Skin epidermis (tissue), 12 donors: ENCODE measurements around the gene RPP25L.

Source experiments
- H3K27ac ChIP-seq, 21 experiments: fragments of 200-600 bp; sonication (generic) in 11 of 21; one replicate each; pipeline ENCODE4 v1.5.0; 2020; ENCODE audit warnings: mild to moderate bottlenecking in 3 of 21, inconsistent platforms in 2 of 21, moderate library complexity in 2 of 21
- H3K4me3 ChIP-seq, 7 experiments: fragments of 200-600 bp; sonication (generic) in 2 of 7; one replicate each; pipeline ENCODE4 v1.5.0; 2020; ENCODE audit warnings: inconsistent platforms in 2 of 7, mild to moderate bottlenecking in 2 of 7, moderate library complexity in 1 of 7

The RPP25L gene, protein sequence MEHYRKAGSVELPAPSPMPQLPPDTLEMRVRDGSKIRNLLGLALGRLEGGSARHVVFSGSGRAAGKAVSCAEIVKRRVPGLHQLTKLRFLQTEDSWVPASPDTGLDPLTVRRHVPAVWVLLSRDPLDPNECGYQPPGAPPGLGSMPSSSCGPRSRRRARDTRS

DNA sequence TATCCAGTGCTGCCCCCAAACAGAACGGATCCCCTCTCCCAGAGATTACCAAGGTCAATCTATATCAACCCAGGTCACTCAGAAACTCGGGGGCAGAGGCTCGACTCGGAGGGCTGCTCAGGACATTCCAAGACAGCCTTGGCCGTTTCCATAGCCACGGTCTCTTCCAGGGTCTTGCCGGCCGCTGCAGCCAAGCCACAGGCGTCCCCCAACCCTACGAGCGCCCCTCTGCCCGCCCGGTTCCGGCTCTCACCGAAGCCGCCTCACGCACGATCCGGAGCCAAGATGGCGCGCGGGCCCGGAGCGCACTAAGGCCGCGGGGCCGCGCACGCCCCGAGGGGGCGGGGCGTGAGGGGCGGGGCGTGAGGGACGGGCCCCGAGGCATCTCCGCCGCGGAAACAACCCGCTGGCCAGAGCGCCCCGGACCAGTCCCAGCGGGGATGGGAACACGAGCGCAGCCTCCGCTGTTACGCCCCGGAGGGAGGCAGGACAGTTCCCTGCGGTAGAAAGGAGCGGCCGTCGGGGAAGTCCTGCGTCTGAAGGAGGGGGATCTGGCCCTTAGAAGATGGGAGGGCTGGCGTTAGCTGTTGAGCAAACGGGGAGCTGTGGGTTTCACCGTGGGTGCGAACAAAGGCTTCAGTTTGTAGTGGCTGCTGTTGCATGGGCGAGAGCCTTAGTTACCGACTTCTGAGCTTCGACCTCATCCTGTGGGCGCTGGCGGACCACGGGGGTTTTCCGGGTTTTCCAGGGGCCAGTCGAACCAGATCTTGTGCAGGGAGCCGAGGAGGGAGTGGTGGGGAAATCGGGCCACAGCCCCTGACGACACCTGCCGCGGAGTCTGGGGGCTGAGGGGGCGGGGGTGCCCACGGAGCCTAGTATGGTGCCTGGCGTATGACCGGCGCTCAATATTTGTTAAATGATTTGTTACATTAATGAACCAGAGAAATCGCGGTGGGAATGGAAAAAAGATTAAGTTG lies at the start of gene RPP25L:
TSS of gene RPP25L (minus strand) at position 287 of the 977 bp plus-strand sequence. CDS start 801 bp downstream, outside the sequence.
- H3K27ac ChIP-seq = peak within 1 kb of the TSS; percentile 45 to 97 (median 87)
- peak within 1 kb of the TSS; percentile 50 to 77 (median 60) for H3K4me3 ChIP-seq

DNA sequence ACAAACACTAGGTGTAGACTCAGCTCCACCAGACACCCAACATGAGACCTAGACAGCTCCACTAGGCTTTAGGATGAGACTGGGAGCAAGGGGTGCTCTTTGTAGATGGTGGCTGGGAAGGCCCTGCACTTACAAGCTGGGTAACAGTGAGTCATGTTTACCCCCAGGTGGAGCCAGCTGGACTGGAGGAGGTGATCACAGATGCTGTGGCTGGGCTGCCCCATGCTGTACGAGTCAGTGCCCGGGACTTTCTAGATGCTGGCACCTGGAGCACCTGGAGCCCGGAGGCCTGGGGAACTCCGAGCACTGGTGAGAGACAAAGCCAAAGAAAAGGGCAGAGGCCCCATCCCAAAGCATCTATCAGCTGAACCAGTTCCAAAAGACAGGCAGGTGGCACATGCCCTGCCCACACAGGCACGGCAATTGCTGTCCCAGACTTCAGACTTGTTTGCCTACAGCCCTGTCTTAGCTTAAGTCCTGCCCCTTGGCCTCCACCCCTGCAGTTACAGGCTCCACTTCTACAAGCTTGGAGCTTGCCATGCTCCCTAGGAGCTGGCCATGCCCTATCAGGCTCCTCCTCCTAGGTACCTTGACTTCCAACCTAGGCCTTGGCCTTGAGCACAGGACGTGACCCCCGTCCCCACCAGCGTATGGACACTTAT lies 47.8 kb upstream of the RPP25L start:
- H3K4me3 ChIP-seq = no peak overlapping the region
- peak overlapping the region in 14 of 21 experiments; percentile 2 to 97 (median 64) for H3K27ac ChIP-seq

DNA sequence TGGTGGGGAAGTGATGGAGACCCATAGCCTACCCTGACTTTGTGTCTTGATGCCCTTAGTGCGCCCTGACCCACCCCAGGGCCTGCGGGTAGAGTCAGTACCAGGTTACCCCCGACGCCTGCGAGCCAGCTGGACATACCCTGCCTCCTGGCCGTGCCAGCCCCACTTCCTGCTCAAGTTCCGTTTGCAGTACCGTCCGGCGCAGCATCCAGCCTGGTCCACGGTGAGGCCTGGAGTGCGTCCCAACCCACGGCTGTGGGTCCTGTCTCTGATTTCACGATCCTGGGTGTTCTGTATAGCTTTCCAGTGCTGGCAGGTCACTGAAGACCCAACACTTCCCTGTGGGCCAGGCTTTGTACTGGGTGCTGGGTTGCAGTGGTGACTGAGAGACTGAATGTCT lies 46.6 kb upstream of the RPP25L start:
- Histone ChIP-seq H3K4me3 (no peak overlapping the region), H3K27ac (peak overlapping the region in 2 of 21 experiments; percentile 14 to 57)

DNA sequence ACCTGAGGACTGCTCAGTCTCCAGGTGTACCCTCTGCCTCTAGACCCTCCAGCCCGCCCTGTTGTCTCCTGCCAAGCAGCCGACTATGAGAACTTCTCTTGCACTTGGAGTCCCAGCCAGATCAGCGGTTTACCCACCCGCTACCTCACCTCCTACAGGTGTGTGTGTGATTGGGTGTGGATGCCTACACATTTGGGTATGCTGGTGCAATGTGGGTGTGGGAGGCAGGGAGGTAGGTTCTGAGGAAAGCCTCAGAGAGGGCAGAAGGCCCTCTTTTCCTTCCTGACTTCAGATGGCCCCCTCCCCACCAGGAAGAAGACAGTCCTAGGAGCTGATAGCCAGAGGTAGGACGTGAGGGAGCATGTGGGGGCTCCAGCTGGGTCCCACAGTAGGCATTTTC lies 45.1 kb upstream of the RPP25L start:
- H3K27ac ChIP-seq = peak overlapping the region in 4 of 21 experiments; percentile 21 to 57 (median 28)
- H3K4me3 ChIP-seq = no peak overlapping the region

DNA sequence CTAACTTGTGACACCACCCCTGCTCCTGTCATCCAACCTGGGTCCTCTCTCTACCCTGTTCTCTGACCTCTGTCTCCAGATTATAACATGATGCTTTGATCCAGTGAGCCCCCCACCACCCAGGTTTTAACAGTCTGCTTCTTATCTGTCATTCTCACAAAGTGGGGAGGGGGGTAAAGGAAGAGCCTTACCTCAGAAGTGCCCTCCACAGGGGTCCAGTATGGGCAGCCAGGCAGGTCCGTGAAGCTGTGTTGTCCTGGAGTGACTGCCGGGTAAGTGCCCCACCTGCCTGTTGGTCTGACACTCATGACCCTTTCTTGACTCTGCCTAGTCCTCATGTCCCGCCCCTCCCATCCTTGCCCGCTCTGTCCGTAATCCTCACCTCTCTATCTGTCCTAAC lies 43.5 kb upstream of the RPP25L start:
- H3K27ac ChIP-seq = peak overlapping the region in 13 of 21 experiments; percentile 7 to 86 (median 79)
- peak overlapping the region in 1 of 7 experiments; percentile 10 for H3K4me3 ChIP-seq

DNA sequence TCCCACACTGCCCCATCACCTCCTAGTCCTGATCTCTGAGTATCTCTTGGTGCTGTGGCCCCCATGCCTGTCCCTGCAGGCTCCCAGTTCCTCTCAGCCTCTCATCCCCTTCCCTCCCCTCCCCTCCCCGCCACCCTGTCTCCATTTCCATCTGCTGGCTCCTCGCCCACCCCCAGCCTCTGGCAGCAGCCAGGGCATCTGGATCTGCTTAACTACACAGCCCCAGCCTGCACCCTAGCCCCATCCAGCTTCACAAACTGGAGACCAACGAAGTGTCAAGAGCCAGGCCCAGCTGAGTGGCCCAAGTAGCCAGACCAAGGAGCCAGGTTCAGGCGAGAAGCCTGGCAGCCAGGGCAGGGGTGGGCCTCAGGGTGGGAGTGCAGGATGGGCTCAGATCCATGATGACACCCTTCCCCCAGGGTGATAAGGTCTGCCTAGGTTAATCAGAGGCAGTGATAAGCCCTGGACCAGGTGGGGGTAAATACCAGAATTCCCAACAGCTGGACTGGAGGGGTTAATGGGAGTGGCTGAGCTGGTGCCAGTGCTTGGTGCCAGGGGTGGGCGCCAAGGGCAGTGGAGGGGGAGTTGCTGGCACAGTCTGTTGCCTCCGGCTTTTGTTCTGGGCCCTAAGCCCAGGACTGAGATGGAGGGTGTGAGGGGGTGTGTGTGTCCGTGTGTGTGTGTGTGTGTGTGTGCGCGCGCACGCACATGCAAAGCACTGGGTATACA lies 42.6 kb upstream of the RPP25L start:
- H3K27ac ChIP-seq = peak overlapping the region in 17 of 21 experiments; percentile 6 to 89 (median 75)
- H3K4me3 ChIP-seq = peak overlapping the region in 1 of 7 experiments; percentile 10

DNA sequence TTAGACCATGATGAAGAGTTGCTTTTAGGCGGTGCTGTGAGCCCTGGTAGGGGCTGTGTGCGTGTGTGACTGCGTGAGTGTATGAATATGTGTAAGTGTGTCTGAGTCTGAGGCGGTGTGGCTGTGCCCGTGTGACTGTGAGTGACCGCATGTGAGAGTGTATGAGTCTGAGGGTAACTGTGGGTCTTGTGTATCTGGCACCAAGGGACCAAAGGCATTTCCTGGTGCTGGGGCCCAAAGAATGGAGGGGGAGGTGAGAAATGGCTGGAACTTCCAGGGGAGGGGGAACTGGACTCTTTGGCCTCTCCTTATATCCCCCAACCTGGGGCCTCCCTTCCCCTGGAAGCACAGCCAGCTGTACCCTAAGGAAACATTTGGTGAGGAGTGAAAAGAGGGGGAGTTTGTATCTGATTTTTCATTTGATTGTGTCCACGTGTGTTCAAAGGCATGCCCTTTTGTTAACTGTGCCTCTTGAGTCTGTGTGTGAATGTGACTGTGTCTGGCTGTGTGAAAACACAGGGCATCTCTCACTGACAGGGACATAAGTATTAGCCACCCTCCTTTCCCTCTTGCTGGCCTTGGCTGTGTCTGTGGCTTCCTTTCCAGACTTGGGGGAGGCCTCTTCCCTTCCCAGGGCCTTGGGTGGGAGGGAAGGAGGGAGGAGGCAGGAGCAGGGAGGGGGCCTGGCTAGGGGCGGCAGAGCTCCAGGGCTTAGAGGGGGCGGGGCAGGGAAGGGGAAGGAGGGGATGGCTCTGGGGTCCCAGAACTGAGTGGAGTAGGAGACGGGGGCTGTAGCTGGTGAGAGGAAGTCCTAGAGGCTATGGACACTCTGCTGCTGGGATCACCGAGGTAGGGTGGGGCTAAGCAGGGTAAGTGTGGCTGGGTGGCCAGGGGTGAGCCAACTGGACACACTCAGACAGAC lies 41.5 kb upstream of the RPP25L start:
- Histone ChIP-seq H3K4me3 (peak overlapping the region in 1 of 7 experiments; percentile 39), H3K27ac (peak overlapping the region in 19 of 21 experiments; percentile 7 to 89 (median 74))

DNA sequence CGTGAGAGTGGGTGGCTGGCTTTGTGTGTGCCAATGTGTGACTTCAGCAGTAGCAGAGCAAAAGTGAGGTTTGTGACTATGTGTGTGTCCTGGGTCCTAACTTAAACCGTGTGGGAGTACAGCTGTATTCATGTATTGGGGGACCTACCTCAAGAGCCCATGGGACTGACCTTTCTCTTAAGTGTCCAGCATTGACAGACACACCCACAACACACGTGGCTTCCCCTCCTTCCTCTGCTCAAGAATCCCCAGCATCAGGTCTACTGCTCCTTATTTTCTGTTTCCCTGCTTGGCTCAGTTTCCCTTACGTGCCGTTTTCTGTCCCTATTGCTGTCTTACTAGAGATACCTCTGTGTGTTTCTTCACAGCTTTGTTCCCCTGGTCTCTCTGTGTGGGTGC lies 40.7 kb upstream of the RPP25L start:
- Histone ChIP-seq H3K27ac (peak overlapping the region in 18 of 21 experiments; percentile 27 to 89 (median 74)), H3K4me3 (peak overlapping the region in 5 of 7 experiments; percentile 14 to 39 (median 23))

DNA sequence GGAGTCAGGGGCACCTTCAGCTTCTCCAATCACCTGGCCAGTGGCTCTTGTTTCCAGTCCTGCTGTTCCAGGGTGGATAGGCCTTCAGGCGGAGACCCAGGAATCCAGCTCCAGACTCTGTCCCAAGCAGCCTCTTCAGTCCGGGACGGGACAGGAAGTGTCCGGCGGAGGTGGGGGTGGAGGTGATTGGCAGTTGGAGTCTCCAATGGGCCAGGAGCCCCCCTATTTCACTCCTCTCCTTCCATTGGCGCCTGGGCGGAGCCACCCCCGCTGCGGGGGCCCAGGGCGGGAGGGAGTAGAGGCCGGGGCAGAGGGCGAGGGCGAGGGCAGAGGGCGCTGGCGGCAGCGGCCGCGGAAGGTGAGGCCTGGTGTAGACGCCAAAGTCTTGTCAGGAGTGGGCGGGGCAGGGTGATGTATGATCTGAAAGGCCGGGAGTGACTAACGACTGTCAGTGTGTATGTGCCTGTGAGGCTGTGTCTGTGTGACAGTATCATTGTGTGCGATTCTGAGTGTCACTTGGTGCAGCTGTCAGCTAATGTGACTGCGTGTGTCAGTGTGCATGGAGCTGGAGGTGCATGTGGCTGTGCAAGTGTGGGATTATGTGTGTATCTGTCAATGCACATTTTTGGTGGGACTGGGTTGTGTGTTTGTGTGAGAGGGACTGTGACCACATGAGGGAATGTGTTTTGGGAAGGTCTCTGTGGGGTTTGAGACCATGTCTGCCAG lies 40.1 kb upstream of the RPP25L start, which contains the start of gene IL11RA:
TSS of gene IL11RA (plus strand) at position 310 of the 726 bp plus-strand sequence. CDS start 3,033 bp downstream, outside the sequence.
- Histone ChIP-seq H3K27ac (peak within 1 kb of the TSS in 19 of 21 experiments; percentile 29 to 89 (median 74)), H3K4me3 (peak within 1 kb of the TSS; percentile 6 to 39 (median 22))

DNA sequence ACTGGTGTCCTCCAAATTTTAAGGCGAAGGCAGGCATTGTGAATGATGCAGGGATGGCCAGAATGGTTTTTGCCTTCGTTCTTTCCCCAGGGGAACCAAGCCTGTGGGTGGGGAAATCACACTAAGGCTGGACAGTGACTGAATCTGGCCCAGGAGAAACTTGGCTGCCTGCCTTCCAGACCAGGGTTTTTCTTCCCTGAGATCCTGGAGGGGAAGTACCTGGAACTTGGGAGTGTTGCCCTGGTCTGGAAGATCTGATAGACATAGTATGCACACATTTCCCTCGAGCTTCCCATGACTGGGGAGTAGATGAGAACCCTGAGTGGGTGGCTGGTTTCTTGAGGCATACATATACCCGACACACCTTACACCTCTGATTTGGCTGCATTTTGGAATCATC lies 39.4 kb upstream of the RPP25L start:
- peak overlapping the region in 19 of 21 experiments; percentile 29 to 89 (median 74) for H3K27ac ChIP-seq
- H3K4me3 ChIP-seq = peak overlapping the region in 3 of 7 experiments; percentile 15 to 39 (median 25)

DNA sequence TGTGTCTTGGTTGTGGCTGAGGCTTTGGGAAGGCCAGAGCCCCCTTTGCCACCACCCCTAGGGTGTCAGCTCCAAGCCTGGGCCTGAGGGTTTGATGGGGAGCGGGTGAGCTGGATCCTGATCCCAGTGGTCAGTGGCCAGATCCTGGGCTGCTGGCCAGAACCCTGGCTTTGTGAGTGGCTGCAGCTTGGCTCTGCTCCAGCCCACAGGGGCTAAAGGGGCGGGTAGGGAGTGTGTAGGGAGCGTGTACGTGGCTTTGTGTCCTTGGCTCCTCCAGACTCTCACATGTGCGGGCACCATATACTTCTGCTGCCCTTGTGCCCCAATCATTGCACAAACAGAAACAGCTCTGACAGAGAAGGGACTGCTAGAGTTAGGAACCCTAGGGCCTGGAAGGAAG lies 38.9 kb upstream of the RPP25L start:
- Histone ChIP-seq H3K4me3 (no peak overlapping the region), H3K27ac (peak overlapping the region in 9 of 21 experiments; percentile 72 to 89 (median 80))

DNA sequence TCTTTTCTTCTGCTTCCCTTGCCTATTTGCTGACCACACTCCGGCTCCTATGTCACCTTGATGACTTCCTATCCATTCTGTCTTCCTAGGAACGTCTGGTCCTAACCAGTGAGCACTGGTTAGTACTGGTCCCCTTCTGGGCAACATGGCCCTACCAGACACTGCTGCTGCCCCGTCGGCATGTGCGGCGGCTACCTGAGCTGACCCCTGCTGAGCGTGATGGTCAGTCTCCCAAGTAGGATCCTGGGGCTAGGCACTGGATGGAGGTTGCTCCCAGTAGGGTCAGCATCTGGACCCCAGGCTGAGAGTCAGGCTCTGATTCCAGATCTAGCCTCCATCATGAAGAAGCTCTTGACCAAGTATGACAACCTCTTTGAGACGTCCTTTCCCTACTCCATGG lies 36.8 kb upstream of the RPP25L start:
- H3K27ac ChIP-seq = peak overlapping the region in 5 of 21 experiments; percentile 78 to 92 (median 87)
- H3K4me3 ChIP-seq = peak overlapping the region in 1 of 7 experiments; percentile 65

DNA sequence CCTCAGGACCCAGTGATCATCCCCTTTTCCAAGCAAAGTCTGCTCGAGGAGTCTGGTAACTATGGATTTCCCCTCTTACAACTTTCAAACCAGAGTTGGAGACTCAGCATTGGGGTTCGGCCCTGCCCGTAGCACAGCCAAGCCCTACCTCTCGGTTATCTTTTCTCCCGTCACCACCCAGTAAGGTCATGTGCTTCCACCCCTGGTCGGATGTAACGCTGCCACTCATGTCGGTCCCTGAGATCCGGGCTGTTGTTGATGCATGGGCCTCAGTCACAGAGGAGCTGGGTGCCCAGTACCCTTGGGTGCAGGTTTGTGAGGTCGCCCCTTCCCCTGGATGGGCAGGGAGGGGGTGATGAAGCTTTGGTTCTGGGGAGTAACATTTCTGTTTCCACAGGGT lies 35.8 kb upstream of the RPP25L start:
- peak overlapping the region in 20 of 21 experiments; percentile 70 to 92 (median 86) for H3K27ac ChIP-seq
- peak overlapping the region; percentile 53 to 71 (median 63) for H3K4me3 ChIP-seq

DNA sequence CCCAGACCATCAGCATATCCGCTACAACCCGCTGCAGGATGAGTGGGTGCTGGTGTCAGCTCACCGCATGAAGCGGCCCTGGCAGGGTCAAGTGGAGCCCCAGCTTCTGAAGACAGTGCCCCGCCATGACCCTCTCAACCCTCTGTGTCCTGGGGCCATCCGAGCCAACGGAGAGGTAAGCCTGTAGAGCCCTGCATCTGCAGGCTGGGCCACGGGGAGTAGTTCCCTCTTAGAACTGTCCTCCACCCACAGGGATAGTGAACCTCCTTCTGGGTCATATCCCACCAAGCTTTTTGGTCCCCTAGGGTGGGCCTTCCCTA lies 35.1 kb upstream of the RPP25L start:
- Histone ChIP-seq H3K4me3 (peak overlapping the region; percentile 53 to 71 (median 63)), H3K27ac (peak overlapping the region; percentile 2 to 92 (median 85))

DNA sequence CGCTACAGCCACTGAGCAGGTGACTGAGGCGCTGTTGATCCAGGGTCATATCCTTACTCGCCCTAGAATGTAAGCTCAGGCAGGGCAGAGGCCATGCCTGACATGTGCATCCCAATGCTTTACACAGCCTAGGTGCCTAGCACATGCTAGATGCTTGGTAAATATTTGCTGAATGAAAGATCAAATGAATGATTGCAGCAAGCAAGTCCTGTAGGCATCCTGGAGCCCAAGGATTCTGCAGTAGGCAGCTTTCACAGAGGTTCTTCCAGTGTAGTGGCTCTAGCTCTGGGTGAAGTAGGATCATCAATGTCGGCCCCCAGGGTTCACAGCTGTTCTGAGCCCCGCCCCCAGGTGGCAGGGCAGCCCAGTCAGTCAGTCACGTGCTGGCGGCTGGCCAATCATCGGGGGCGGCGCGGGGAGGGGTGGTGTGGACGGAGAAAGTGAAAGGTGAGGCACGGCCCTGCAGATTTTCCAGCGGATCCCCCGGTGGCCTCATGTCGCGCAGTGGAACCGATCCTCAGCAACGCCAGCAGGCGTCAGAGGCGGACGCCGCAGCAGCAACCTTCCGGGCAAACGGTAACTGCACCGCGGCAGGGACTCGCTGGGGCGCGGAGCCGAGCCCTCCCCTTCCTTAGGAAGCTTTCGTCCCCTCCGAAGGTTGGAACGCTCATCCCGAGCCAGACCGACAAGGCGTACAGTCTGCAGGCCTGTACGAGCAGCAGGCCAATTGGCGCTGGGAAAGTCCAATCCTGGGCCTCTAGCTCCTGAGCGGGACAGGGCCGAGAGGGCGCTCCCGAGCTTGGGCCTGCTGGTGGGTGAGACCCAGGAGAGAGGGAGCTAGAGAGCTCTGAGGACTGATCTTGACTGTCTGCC lies 34.5 kb upstream of the RPP25L start, which contains the start of gene GALT:
TSS of gene GALT (plus strand) at position 465 of the 873 bp plus-strand sequence. CDS start at position 495, 30 bp downstream.
- peak within 1 kb of the TSS; percentile 26 to 92 (median 85) for H3K27ac ChIP-seq

DNA sequence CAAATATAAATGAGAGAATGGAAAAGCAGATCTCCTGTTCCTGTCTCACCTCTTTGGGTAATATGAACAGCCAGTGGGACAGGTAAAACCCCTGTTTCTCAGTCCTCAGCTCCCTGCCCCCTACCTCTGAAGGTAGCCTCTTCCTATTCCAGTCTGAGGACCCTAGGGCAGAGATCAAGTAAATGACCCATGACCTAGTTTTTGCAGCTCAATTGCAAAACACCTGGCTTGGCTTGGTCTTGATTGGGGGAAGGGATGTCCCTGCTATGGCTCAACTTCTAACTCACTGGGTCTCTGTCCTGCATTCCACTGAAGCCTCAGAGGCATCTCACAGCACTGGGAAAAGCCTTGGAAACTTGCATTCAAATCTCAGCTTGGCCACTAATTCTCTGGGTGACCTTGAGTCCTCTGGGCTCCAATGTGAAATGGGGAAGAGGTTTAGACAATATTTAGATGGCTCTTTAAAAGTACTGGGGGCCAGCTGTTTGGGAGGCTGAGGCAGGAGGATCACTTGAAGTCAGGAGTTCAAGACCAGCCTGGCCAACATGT lies 32.9 kb upstream of the RPP25L start:
- no peak overlapping the region for H3K4me3 ChIP-seq
- H3K27ac ChIP-seq = no peak overlapping the region

More for the DNA sequence above, 34.5 kb upstream of the RPP25L start, which contains the start of gene GALT:
- H3K4me3 ChIP-seq = peak within 1 kb of the TSS; percentile 53 to 71 (median 63)
